HepG2 (cell line): ENCODE results near the gene MAP6D1. TPM values are rescaled to one million over a fixed set of nuclear protein-coding genes. Genes with fewer than 3 reads are reported as not detected.

Experiments
- DRAP1 ChIP-seq: IDR thresholded peaks from 2 replicates; pipeline ENCODE4 v1.6.1; 2016; ENCODE audit warnings: missing genetic modification reagents, missing compliant biosample characterization
- HOXA9 ChIP-seq: sonication (generic); formaldehyde crosslinking; IDR thresholded peaks from 2 replicates; pipeline ENCODE4 v1.8.1; 2022; ENCODE audit warnings: missing genetic modification reagents, mild to moderate bottlenecking, moderate library complexity, borderline replicate concordance
- NCOA2 ChIP-seq: sonication (generic); formaldehyde crosslinking; IDR thresholded peaks from 2 replicates; pipeline ENCODE4 v1.8.0; 2022; ENCODE audit warnings: inconsistent platforms
- STAT6 ChIP-seq: sonication (generic); formaldehyde crosslinking; IDR thresholded peaks from 2 replicates; pipeline ENCODE4 v1.4.0; 2020; ENCODE audit warnings: missing genetic modification reagents, mild to moderate bottlenecking, borderline replicate concordance
- ZBTB37 ChIP-seq: sonication (generic); formaldehyde crosslinking; IDR thresholded peaks from 2 replicates; pipeline ENCODE4 v1.4.0; 2020; ENCODE audit warnings: mild to moderate bottlenecking, missing genetic modification reagents
- ZNF274 ChIP-seq: sonication (generic); formaldehyde crosslinking; IDR thresholded peaks from 2 replicates; pipeline ENCODE4 v1.5.1; 2020; ENCODE audit warnings: mild to moderate bottlenecking, missing genetic modification reagents
- ZNF318 ChIP-seq: sonication (generic); formaldehyde crosslinking; IDR thresholded peaks from 2 replicates; pipeline ENCODE4 v1.4.0; 2020; ENCODE audit warnings: mild to moderate bottlenecking, missing genetic modification reagents
- ZNF550 ChIP-seq: sonication (generic); formaldehyde crosslinking; IDR thresholded peaks from 2 replicates; pipeline ENCODE4 v1.4.0; 2020; ENCODE audit warnings: mild to moderate bottlenecking, missing genetic modification reagents, borderline replicate concordance
- ZNF589 ChIP-seq: sonication (generic); formaldehyde crosslinking; conservative IDR thresholded peaks from 2 replicates; pipeline ENCODE4 v1.8.0; 2022; ENCODE audit warnings: mild to moderate bottlenecking, moderate library complexity, missing genetic modification reagents
- ZNF777 ChIP-seq: sonication (generic); formaldehyde crosslinking; IDR thresholded peaks from 2 replicates; pipeline ENCODE4 v1.4.0; 2020; ENCODE audit warnings: missing genetic modification reagents
- ZNF83 ChIP-seq: sonication (generic); formaldehyde crosslinking; IDR thresholded peaks from 2 replicates; pipeline ENCODE4 v1.4.0; 2020; ENCODE audit warnings: missing genetic modification reagents, mild to moderate bottlenecking, borderline replicate concordance
- polyA plus RNA-seq, 8 experiments: library from polyadenylated mRNA; depleted of rRNA in 3 of 8; stranded (reverse) in 7 of 8; unstranded in 1 of 8; fragments of >200 nt; fragmentation: Illumina TruSeq in 4 of 8; extraction: Trizol in 4 of 8; gene quantifications; 2 replicates each; pipeline versions ENCODE4 v1.2.1 to v1.2.3, GENCODE V29; 2011 to 2016; ENCODE audit warnings: low read depth in 4 of 8, missing spikeins in 1 of 8, mixed read lengths in 1 of 8; ENCODE audit not compliant: insufficient read depth in 1 of 8
- total RNA-seq, 5 experiments: library from RNA; depleted of rRNA; stranded (reverse); fragments of >200 nt; fragmentation: Illumina TruSeq; extraction: Trizol; gene quantifications; 2 replicates each; pipeline ENCODE4 v1.2.3, GENCODE V29; 2016; ENCODE audit warnings: low read depth in 1 of 5

The MAP6D1 gene
- total and polyA plus RNA-seq, 2 of the 13 experiments (the other 11 are each of a cell fraction or from before 2014, with no cell fraction given), result 0.12 to 0.62 TPM

GRCh38 chr3:183833516-183833915 lies 8.1 kb upstream of the MAP6D1 start (continued):
- TF ChIP-seq ZNF318 (CRISPR knock-in tag) (no peak), ZNF777 (no peak), ZNF83 (CRISPR knock-in tag) (no peak), ZNF589 (CRISPR knock-in tag) (no peak), DRAP1 (CRISPR knock-in tag) (no peak), ZNF550 (CRISPR knock-in tag) (no peak), ZBTB37 (CRISPR knock-in tag) (no peak), STAT6 (no peak), ZNF274 (no peak), NCOA2 (CRISPR knock-in tag) (no peak), HOXA9 (CRISPR knock-in tag) (no peak)
